HG03135 (cell line): ENCODE measurements around the gene UBE2N.
"Not testable (repeated sequence)": the region's sequence is repeated elsewhere in the genome, so short reads cannot be mapped to it uniquely, and the experiment has no call there.

Experiments used
- ATAC-seq: cut with Tn5 transposase; IDR thresholded peaks from one replicate; pipeline ENCODE4 v1.9.1; 2021; ENCODE audit warnings: mild to moderate bottlenecking, moderate library complexity; ENCODE audit not compliant: unreplicated experiment

Gene UBE2N

DNA sequence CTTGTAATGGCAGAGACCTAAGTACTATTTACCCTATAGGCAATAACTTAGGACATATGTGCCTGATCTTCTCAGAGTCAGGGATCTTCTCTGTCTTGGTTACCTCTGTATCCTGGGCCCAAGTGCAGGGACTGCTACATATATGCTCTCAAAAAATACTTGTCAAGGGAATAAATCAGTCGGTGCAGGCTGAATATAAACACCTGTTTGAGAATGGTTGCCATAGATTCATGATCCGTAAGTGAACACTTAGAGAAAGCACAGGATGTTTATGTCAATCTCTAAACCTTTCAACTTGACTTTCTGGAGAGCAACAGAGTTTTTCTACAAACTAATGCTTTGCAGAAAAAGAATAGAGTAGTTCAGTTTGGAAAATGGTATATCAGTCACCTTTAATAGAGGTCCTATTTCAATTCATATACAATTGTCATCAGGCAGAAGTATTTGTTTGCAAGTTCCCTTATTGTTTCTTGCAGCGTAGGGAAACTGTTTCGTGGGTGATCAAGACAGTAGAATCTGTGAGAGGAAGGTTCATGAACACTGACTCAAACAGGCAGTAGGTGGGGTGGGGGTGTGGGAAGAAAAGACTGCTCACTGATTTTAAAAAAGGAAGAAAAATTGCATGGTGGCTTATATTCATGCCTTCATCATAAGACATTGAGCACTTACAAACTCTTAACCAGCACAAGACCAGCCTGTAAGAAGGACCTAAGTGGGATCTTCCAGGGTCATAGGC, 6.0 kb upstream of the UBE2N start:
- ATAC-seq, result no peak

DNA sequence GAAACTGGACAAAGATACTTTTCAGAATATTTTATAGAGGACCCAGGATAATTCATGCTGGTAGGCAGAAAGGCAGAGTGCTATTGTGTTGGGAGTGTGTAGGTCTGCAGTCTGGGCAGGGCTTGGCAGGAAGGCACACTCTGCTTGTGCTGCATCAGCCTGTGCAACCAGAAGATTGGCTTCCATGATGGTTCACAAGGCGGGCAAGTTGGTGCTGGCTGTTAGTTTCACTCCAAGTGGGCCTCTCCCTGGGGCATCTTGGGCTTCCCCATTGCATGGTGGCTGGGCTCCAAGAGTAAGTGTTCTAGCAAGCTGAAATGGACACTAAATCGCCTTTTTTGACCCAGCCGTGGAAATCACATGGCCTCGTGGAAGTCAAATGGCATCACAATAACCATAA, 1.8 kb upstream of the UBE2N start:
- no peak for ATAC-seq

DNA sequence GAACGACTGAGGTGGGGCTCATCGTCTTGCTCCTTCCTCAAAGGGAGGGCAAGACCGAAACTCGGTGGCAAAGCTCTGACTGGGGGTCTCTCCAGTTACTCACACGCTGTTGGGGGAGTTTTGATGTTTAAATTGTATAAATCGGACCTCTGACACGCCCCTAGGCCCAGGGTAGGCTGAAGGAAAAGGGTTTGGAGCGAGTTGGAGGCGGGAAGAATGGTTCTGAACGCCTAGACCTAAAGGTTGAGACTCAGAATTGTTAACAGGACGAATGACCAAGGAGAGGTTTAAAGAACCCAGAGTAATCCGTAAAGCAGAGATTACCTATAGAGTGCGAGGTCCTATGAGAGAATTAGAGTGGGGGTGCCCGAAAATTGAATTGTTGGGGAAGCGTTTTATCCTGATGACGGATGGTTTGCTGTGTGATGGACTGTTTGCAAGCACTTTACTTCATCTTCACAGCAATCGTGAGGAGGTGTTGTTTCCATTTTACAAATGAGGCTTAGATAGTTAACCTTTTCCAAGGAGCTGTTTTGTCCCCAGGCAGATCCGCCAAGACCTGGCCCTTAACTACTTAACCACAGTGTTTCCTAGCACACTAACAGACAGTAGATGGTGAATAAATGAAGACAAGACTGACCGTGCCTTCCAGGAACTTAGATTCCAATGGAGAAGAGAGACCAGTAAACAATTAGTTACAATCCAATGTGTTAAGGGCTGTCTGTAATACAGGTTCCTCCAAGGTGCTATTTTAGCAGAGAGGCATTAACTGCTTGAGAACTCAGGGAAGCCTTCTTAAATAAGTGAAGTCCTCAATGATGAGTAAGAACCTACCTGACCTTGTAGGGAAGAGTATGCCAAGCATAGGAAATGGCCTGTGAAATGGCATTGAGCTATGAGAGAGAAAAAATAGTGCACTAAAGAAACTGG, 929 bp upstream of the UBE2N start:
- no peak for ATAC-seq

DNA sequence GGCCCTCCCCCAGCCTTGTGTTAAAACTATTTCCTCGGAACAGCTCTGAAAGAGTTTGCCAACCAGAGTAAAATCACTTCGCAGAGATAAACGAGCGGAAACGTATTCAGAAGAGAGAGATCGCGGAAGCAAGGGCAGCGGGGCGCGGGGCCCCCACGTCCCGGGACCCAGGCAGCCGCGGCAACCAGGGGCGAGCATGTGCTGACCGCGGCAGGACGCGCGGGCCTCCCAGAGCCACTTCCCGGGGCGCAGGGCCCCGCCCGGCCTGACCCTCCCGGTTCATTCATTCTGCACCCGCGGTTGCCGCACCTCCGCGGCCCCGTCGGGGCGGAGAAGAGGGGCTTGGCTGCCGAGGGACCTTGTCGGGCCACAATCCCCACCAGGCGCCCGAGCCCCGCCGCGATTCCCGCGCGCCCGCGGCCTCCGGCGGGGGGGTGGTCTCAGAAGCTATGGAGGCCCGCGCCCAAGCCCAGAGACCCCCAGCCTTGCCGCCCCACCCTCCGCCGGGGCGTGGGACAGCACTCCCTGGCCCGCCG, 598 bp downstream of the UBE2N start:
- no peak for ATAC-seq

DNA sequence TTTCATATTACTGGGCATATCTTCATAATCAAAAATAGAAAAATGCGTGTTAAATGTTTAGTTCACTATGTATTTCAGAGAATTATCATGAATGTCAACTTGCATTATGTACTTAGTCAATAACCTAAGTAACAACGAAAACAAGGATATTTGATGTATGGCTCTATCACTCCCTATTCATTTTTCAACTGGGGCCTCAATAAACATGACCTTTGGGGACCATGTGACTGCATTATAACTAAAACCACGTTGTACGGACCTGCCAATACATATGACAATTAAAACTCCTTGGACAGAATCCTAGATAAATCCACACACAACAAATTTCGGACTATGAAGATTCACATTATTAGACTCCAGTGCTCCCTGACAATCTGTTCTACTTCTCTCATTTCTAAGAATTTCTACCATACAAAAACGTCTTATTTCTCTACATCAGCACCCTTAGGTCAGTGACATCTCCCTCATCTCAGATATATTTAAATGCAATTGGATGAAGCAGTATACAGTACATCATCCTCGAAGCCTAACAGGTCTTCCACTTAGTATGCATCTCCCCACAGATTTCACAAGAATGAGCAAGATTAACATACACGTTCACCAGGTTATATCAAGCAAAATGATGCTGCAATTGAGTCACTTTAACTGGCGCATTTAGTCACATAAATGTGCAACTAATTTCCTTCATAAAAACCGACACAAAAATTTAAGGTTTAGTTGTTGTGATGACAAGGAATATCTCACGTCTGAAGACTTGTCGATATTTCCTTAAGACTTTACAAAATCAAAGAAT, 1.5 kb downstream of the UBE2N start:
- no peak for ATAC-seq

DNA sequence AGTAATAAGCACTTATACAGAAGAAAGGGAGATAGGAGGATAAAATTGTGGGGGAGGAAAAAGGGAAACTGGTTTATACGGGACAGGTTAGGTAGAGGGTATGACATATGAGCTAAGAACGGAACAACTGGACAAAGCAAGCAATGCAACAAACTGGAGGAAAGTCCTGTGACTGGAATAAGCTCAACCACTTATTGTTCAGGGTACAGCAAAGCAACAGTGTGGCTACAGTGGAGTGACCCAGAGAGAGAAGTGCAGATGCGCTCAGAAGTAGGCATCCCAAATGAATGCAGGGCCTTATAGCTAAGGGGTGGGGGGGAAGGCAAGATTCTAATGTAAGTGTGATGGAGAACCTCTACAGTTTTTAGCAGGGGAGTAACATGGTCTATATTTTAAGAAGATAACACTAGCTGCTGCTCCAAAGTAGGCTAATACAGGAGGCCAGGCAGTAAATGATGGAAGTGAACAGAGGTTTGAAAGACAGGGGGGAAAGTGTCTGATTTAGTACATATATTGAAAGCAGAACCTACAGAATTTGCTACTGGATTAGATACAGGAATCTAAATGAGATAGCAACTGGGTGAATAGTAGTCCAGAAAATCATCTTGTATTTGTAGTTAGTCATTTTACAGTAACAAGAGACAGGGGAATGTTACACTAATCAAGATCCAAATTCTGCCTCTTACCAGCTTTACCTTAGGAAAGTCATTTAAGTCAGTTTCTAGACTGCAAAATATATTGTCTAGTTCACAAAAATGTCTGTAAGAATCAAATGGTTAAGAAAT, 3.3 kb downstream of the UBE2N start:
- no peak for ATAC-seq

DNA sequence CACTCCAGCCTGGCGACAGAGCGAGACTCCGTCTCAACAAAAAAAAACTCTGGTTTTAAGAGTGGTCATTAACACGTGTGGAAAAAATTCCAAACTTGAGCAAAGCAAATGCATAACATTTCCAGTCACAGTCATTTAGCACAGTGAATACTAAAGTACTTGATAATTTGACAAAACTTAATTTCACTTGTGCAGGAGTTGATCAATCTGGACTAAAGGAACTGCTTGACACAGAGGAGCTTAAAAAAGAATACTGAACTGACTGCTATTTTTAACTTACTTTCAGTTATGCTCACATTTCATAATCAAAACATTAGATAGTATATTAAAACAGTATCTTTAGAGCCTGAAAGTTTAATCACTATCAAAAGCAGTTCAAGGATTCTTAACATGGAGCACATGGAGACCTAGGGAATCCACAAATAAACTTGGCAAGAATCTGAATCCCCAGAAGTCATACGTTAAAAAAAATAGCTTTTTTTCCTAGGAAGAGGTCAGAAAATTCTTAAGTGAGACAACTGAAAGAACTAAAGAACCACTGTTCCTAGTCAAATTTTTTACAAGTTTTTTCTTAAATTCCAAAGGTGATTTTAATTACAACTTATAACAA, 7.4 kb downstream of the UBE2N start:
- no peak for ATAC-seq

DNA sequence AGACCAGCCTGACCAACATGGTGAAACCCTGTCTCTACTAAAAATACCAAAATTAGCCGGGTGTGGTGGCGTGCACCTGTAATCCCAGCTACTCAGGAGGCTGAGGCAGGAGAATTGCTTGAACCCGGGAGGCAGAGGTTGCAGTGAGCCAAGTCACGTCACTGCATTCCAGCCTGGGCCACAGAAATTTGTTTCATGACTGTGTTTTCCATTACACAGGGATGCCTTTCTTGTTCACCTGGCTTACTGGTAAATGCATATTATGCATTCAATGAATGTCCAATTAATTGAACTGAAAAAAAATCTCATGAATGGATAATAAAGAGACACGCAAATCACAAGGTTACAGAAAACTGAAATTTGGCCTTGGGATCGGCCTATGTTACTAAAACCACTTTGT, 9.7 kb downstream of the UBE2N start:
- ATAC-seq, result not testable (repeated sequence)

DNA sequence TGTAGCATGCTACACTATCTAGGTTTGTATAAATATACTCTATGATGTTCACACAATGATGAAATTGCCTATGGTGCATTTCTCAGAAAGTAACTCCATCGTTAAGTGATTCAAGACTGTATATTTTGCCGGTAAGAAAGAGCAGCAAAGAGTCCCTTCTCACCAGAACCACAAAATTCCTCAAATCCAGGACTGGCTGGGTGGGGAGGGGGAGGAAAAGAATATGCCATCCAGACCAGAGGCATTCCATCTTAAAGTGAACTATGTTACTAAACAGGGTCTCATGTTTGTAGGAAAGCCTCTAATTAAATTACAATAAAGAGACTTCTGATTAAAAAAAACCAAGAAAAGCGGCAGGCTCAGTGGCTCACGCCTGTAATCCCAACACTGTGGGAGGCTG, 11.5 kb downstream of the UBE2N start:
- no peak for ATAC-seq

DNA sequence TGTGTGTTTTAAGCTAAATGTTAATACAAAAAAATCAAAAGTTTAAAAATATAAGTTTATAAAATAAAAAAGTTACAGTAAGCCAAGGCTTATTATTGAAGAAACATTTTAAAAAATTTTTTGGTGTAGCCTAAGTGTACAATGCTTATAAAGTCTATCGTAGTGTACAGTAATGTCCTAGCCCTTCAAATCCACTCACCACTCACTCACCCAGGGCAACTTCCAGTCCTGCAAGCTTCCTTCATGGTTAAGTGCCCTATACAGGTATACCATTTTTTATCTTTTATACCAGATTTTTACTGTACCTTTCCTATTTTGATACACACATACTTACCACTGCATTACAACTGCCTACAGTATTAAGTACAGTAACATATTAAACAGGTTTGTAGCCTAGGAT, 11.9 kb downstream of the UBE2N start:
- no peak for ATAC-seq

DNA sequence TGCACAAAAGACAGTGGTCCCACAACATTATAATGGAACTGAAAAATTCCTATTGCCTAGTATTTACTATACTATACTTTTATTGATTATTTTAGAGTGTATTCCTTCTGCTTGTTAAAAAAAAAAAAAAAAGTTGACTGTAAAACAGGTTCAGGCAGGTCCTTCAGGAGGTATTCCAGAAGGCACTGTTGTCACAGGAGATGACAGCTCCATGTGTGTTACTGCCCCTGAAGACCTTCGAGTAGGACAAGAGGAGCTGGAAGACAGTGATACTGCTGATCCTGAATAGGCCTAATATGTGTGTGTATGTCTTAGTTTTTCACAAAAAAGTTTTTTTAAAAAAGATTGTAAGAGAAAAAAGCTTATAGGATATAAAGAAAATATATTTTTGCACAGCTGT, 12.3 kb downstream of the UBE2N start:
- no peak for ATAC-seq

DNA sequence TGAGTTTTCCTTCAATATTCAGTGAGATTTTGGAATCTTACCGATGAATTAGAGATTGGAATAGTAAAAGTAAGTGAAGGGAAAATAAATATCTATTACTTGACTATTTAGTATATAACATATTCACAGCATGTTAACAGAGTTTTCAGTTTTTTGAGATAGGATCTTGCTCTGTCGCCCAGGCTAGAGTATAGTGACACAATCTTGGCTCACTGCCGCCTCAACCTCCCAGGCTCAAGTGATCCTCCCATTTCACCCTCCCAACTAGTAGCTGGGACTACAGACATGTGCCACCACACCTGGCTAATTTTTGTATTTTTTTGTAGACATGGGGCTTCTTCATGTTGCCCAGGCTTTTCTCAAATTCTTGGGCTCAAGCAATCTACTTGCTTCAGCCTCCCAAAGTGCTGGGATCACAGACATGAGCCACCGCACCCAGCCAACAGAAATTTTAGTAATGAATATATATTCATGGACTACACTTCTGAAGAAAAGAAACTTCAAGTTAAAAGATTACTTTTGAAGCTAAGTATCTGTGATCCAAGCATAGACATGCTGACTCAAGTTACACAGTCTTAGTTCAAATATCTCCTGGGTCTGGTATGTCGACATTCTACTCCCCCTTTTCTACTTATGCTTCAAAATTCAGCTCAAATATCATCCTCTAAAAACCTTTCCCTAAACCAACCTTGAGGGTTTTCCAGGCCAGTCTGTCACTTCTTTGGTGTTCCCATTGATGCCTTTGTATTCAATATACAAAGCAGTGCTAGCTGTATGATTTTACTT, 13.8 kb downstream of the UBE2N start:
- no peak for ATAC-seq

DNA sequence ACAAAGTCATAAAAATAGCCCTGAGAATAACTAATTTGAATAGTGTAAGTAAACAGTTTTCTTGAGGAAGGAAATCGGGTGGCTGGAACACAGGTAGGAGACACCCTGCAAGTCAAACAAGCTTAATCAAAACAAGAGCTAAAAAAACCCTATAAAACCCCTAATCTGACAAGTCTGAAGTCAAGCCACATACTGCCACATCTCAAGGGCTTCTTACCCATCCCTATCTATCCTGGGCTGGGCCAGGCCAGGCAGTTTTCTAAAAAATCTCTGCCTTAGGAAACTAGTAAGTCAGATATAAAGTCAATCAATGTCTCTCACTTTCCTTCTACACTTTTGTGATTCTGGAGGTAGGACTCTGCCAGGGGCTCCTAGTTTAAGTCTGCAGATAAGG, 15.3 kb downstream of the UBE2N start:
- ATAC-seq, result no peak

DNA sequence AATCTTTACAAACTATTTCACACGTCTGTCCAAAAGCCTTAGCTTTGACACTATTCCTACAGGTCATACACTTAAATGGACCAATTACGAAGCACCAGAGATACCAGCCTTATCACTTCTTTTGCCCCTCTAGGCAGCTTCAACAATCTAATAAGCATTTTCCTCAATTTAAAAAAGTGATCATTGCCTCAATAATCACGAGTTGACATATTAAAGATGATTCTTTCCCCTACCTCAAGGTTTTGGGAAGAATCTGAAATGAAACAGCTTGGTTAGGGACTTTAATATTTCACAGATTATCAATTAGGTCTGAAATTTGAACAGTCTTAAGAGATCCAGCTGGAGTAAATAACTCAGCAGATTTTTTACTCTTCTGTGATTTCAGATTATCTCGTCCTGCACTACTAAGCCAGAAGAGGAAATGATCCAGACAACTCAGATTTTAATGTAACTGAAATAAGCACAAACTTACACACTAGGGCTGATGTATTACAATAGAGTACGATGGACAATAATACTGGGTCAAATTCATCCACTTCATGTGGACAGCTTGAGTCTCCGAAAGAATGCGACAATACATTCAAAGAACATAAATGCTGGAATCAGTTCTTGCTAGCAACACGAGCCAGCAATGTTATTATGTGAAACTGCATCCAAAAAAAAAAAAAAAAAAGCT, 15.9 kb downstream of the UBE2N start:
- no peak for ATAC-seq

DNA sequence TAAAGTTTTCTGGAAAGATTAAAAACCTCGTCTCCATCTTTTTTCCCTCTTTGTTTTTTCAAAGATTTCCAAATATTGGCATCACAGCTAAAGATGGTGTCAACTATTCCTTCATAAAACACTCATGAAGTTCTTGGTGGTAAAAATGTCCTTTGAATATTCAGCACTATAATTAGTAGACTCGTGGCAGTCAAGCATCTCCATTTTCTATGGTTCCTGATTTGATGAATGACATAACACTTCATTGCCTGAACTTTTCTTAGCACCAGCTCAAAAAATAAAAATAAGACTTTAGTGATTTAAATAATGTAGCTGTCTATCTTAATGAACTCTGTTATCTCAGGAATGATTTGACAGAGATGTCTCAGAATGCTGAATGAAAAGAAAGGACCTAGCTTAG, 19.7 kb downstream of the UBE2N start:
- no peak for ATAC-seq

DNA sequence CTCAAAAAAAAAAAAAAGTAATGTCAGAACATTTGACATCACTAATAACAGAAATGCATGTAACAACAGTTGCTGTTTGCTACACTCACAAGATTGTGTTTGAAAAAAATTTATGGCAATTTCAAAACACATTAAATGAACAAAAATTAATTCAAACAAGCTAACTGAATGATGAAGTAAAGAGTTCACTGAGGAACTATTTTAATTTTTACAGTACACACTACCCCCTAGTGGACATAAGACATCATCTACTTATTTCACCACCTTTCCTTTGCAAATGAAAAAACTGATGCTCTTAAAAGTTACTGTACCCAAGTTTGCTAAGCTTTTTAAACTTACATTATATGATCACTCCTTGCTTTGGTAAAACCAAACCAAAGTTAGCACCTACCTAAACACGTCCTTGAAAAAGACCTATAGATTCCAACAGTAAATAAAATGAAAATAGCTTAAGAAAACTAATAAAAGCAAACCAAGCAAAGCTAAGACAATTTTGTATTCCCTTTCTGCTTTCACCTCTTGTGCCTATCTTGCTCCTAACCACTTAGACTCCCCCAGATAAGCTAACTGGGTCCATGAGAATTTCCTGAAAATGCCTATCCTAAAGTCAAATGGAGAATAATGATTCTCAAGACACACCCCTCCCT, 22.2 kb downstream of the UBE2N start:
- no peak for ATAC-seq

DNA sequence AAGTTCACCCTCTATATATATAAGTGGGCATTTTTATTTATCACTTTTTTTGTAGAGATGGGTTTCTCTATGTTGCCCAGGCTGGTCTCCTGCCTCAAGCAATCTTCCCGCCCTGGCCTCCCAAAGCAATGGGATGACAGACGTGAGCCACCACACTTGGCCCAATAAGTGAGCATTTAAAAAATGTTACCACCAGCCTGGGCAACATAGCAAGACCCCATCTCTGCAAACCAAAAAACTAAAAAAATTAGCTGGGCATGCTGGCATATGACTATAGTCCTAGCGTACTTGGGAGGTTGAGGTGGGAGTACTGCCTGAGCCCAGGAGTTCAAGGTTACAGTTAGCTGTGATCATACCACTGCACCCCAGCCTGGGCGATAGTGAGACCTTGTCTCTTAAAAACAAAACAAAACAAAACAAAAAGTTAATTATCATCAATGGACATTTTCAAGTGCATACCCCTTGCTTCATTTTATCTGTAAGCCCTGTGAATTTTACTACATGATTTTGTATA, 23.7 kb downstream of the UBE2N start:
- ATAC-seq, result no peak
